Urinary bladder (tissue), 4 donors: ENCODE results near the gene HAUS8. TPM values are rescaled to one million over a fixed set of nuclear protein-coding genes. Genes with fewer than 3 reads are reported as not detected.
A peak's percentile ranks its signal among the peaks of the same experiment; 100 is the strongest.

Source experiments
- DNase-seq: peaks from one replicate; pipeline ENCODE4 v3.0.0-alpha.2; 2015; ENCODE audit errors: extremely low spot score
- H3K27ac ChIP-seq: one replicate; pipeline ENCODE4 v1.5.1; 2013; ENCODE audit warnings: low read depth, mild to moderate bottlenecking, moderate library complexity
- H3K36me3 ChIP-seq: one replicate; pipeline ENCODE4 v1.6.1; 2013; ENCODE audit warnings: mild to moderate bottlenecking, moderate library complexity; ENCODE audit not compliant: insufficient read depth
- H3K4me1 ChIP-seq: one replicate; pipeline ENCODE4 v1.6.1; 2013; ENCODE audit warnings: mild to moderate bottlenecking, moderate library complexity; ENCODE audit not compliant: insufficient read depth
- H3K4me3 ChIP-seq: one replicate; pipeline ENCODE4 v1.5.1; 2013; ENCODE audit warnings: low read depth, low read length
- WGBS: extraction: QIAGEN DNeasy Blood & Tissue Kit; methylation state at CpG from one replicate; pipeline ENCODE4 v1.1.7; 2013; 5-methylcytosine and 5-hydroxymethylcytosine counted together
- polyA plus RNA-seq: library from polyadenylated mRNA; stranded (reverse); fragments of 200-250 nt; gene quantifications from one replicate; pipeline ENCODE4 v1.2.3, GENCODE V29; 2013
- total RNA-seq: library from RNA; depleted of rRNA; stranded (reverse); fragments of >200 nt; gene quantifications from one replicate; pipeline ENCODE4 v1.2.3, GENCODE V29; 2014
- donor health status: healthy with polysubstance abuse.
- donor health status: healthy.

Gene HAUS8
- total and polyA plus RNA-seq, 2 donors, result 2.3 to 6.0 TPM

DNA sequence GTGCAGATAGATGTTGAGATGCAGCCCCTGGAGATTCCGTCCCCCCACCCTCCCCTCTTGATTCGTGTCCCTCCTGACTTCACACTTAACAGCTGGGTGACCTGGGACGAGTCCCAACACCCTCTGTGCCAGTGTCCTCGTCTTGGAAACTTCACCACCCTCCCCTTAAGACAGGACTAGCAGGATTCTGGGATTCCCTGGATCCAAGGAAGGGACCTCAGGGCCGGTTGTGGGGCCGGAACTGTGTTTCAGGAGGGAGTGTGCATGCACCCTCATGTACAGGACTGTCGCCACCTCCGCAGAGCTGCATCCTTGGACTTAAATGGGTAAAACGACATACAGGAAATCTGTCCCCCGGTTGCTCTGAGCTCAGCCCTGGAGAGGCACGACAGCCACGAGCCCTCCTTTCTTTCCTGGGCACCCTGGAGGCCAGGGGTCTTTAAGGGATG, 1.3 kb upstream of the HAUS8 start:
- Histone ChIP-seq H3K4me1 (no peaks in the 10 kb centered on the region), H3K27ac (no peak overlapping the region), H3K4me3 (peak overlapping the region; percentile 74), H3K36me3 (no peaks in the 10 kb centered on the region)
- DNase-seq, result no peak
- WGBS, result 2% methylated on average over 12 of the region's 12 CpGs

DNA sequence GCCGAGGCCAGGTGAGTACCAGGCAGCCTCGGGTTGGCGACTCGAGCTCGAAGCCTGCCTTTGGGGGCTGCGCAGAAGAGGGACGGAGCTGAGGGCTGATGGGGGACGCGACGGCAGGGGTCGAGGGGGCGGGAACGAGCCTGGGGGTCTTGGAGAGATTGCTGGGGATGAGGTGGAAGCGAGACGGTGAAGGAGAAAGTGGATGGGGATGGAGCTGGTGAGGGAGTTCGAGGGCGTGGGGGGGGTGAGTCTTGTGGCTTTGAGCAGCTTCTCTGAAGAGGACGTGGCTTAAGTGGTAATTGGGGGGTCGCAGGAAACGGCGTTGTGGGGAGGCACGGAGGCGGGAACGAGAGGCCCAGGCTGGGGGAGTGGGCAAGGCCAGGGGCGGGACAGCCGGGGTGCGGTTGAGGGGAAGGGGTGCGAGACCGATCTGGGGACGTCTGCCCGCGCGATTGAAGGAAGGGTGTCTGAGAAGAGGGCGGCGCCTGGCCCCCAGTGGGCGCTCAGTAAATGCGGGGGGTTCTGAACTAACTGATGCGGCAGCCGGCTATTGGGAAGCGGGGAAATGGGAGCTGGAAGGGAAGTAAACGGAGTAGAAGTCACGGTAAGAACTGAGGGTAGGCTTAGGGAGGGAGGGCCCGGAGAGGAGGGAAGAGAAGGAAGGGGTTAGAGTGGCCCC, 751 bp upstream of the HAUS8 start:
- DNase-seq, result no peak
- peak overlapping the region; percentile 90 for H3K27ac ChIP-seq
- under 1% methylated on average over 43 of the region's 43 CpGs for WGBS
- peak overlapping the region; percentile 74 for H3K4me3 ChIP-seq
- no peaks in the 10 kb centered on the region for H3K36me3 ChIP-seq
- H3K4me1 ChIP-seq, result no peaks in the 10 kb centered on the region

DNA sequence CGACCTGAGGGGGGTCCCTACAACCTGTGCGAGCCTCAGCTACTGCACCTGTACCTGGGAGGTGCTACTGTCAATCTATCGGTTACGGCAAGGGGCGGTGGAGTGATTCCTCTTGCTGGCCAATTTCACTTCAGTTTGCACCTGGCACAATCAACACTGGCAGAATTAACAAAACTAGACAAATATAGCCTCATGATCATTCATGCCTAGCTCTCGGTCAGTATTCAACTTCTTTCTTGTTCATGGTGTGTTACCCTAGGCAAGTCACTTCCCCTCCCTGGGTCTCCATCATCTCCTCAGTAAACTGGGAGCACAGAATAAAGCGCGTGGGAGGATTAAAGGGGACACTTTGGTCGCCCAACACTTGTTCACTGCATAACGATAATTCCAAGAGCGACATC, 618 bp downstream of the HAUS8 start:
- no peak for DNase-seq
- peak overlapping the region; percentile 53 for H3K4me3 ChIP-seq
- no peaks in the 10 kb centered on the region for H3K4me1 ChIP-seq
- WGBS, result 6% methylated on average over 11 of the region's 11 CpGs
- no peak overlapping the region for H3K27ac ChIP-seq
- H3K36me3 ChIP-seq, result no peaks in the 10 kb centered on the region

DNA sequence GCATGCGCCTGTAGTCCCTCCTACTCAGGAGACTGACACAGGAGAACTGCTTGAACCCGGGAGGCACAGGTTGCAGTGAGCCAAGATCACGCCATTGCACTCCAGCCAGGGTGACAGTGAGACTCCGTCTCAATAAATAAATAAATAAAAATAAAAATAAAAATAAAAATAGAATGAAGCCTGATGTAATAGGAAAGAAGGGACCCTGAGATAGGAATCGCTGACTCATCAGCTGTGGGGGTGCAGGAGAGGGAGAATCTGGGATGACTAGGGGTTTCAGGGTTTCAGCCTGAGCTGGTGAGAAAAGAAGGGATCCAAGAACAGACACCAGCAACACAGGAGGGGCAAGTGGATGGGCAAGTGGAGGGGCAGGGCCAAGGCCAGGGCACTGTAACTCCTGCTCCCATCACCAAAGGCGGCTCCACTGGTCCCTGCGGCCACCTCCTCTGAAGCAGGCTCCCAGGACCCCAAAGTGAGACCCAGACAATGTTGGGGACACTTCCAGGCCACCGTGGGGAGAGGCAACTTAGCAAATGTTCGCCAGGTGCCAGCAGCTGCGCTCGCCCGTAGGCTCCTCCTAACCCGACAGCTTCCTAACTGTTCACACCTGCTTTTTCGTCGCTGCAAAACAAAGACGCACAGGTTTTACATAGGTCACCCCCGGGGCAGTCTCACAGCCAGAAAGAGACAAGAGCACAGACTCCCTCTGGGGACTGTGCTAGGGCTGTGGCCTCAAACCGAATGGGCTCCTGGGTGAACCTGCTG, 1.2 kb downstream of the HAUS8 start:
- WGBS, result 42% methylated on average over 18 of the region's 18 CpGs
- Histone ChIP-seq H3K27ac (no peak overlapping the region), H3K4me3 (peak overlapping the region; percentile 53), H3K4me1 (no peaks in the 10 kb centered on the region), H3K36me3 (no peaks in the 10 kb centered on the region)
- no peak for DNase-seq

DNA sequence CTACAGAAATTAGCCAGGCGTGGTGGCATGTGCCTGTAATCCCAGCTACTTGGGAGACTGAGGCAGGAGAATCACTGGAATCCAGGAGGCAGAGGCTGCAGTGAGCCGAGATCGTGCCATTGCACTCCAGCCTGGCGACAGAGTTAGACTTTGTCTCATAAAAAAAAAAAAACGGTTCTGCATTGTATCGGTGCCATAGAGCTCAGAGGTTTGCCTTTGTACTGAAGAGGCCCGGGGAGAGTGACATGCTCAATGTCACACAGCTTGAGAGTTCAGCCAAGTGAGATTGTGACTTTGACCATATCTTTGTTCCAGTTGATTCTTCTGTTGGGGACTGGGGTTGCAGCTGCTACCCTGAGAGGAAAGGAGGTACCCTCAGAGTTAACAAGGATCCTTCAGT, 4.3 kb downstream of the HAUS8 start:
- WGBS, result 91% methylated on average over 7 of the region's 7 CpGs
- no peak overlapping the region for H3K27ac ChIP-seq
- DNase-seq, result no peak
- no peaks in the 10 kb centered on the region for H3K4me1 ChIP-seq
- no peak overlapping the region for H3K4me3 ChIP-seq
- no peaks in the 10 kb centered on the region for H3K36me3 ChIP-seq

DNA sequence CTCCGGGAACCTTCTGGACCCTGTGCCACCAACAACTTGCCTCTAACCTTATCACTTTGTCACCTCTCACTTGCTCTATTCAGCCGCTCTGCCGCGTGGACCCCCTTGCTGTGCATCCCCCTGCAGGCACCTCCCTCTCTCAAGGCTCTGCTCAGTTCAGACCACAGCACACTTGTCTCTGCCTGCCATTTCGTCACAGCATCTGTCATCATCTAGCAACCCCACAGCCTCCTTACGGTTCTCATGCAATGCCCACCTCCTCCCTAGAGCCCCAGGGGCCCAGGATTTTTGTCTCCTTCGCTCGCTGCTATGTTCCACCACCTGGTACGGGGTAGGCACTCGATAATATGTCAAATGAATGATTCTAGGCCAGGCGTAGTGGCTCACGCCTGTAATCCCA, 4.8 kb downstream of the HAUS8 start:
- WGBS, result 91% methylated on average over 12 of the region's 12 CpGs
- no peaks in the 10 kb centered on the region for H3K36me3 ChIP-seq
- no peak overlapping the region for H3K4me3 ChIP-seq
- H3K4me1 ChIP-seq, result no peaks in the 10 kb centered on the region
- no peak overlapping the region for H3K27ac ChIP-seq
- DNase-seq, result no peak

DNA sequence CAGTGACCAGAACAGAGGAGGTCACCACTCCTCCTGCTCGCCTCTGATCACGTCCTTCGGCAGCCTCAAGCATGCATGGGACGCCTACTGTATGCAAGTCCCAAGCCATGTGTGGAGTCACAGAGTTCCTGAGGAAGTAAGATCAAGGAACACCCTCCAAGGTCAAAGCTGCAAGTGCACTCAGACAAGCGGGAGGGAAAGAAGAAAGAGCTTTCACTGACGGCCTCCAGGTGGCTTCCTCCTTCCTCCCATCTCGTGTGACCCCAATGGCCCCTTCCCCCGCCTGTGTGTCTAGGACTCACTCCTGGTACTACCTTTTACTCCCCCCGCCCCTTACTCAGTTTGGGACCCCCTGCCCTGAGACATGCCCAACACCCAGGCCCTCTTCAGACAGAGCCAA, 6.1 kb downstream of the HAUS8 start:
- Histone ChIP-seq H3K4me1 (no peaks in the 10 kb centered on the region), H3K4me3 (no peak overlapping the region), H3K36me3 (no peaks in the 10 kb centered on the region), H3K27ac (no peak overlapping the region)
- 85% methylated on average over 9 of the region's 9 CpGs for WGBS
- DNase-seq, result no peak

DNA sequence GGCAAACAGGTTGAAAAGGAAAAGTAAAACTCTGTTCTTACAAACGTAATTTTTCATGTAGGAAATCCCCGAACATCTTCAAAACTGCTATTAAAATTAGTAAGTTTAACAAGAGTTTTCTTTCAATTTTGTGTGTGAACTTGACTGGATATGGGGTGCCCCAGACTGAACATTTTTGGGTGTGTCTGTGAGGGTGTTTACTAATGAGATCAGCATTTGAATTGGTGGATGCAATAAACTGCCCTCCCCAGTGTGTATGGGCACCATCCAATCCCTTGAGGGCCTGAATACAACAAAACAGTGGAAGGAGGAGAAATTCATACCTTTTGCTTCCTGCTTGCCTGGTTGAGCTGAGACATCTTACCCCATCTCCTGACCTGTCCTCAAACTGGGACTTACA, 11.8 kb downstream of the HAUS8 start:
- Histone ChIP-seq H3K27ac (no peak overlapping the region), H3K4me3 (no peak overlapping the region), H3K4me1 (no peaks in the 10 kb centered on the region), H3K36me3 (no peaks in the 10 kb centered on the region)
- WGBS, result 96% methylated on average over 2 of the region's 2 CpGs
- no peak for DNase-seq

DNA sequence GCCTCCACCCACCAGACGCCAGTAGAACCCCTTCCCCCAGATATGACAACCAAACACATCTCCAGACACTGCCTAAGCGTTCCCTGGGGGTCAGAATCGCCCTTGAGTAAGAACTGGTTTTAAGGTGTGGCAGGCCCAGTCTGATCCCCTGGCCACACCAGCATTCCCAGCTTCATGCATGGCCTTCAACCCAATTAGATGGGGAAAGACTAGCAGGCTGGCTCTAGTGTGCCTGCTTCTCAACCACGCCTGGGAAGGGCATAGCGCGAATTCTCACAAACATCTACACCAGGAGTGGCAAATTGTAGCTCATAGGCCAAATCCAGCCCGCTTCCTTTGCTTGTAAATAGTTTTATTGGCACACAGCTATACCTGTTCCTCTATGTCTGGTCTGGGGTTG, 13.6 kb downstream of the HAUS8 start:
- H3K27ac ChIP-seq, result no peak overlapping the region
- H3K4me3 ChIP-seq, result no peak overlapping the region
- no peaks in the 10 kb centered on the region for H3K4me1 ChIP-seq
- 88% methylated on average over 7 of the region's 7 CpGs for WGBS
- H3K36me3 ChIP-seq, result no peaks in the 10 kb centered on the region
- no peak for DNase-seq

DNA sequence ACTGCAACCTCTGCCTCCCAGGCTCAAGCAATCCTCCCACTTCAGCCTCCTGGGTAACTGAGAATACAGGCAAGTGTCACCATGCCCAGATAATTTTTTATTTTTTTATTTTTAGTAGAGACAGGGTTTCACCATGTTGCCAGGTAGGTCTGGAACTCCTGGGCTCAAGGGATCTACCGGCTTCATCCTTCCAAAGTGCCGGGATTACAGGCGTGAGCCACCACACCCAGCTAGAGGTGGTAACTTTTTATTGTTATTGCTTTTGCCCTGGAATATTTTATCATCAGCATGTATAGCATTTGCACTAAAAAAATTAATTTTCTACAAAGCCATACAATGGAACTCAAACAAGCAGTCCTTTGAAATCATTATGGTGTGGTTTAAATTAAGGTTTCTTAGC, 14.0 kb downstream of the HAUS8 start:
- Histone ChIP-seq H3K4me3 (no peak overlapping the region), H3K4me1 (no peaks in the 10 kb centered on the region), H3K36me3 (no peaks in the 10 kb centered on the region), H3K27ac (no peak overlapping the region)
- 94% methylated on average over 3 of the region's 3 CpGs for WGBS
- DNase-seq, result no peak

DNA sequence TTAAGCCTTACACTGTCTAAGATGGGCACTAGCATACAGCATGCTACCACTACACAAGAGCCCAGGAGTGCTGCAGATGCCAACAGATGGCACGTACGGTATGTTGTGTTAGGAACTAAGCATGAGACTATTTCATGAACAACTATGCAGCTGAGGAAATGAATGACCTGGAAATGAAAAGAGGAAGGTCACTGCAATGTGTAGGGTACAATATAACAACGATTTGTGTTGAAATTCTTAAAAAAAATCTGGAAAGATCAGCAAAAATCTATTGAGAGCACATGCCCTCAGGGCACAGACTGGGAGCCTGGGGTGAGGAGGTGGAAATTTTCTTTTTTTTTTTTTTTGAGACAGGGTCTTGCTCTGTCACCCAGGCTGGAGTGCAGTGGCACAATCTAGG, 14.4 kb downstream of the HAUS8 start:
- H3K36me3 ChIP-seq, result no peaks in the 10 kb centered on the region
- no peak for DNase-seq
- no peaks in the 10 kb centered on the region for H3K4me1 ChIP-seq
- H3K27ac ChIP-seq, result no peak overlapping the region
- no peak overlapping the region for H3K4me3 ChIP-seq
- 94% methylated on average over 3 of the region's 3 CpGs for WGBS

DNA sequence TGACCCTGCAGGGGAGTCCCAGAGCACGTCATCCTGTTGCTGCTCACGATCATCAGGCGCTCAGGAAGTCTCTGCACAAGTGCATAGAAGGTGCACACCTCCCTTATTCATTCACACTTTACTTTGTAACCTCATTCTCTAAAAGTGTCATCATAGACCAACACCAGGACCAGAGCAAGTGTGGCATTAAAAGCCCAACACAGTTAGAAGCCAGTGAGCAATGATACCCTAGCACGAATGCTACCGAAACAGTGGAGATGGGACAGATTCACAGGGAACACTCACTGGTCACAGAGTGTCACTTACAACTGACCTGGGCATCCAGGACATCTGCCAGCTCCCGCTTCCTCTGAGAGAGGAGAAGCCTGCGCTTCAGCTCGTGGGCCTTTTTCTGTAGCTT, 17.0 kb downstream of the HAUS8 start:
- Histone ChIP-seq H3K27ac (no peak overlapping the region), H3K4me1 (no peaks in the 10 kb centered on the region), H3K36me3 (no peaks in the 10 kb centered on the region), H3K4me3 (no peak overlapping the region)
- no peak for DNase-seq
- 98% methylated on average over 8 of the region's 8 CpGs for WGBS

DNA sequence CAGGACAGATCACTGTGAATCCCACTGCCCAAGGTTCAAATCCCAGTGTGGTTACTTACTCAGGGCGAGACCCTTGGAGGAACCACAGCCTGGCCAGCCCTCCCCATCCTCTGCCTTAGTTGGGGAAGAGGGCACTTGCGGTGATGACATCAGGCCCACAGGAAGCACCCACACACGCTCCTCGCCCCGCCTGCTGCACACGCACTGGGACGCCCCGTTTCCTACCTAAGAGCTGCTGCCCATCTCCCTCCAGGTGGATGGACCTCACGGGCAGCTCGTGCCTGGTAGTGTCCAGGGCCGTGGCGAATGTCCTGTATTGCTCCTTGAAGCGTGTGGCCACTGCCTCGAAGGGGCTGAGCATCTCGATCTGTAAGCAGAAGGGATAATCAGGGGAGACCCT, 19.6 kb downstream of the HAUS8 start:
- 95% methylated on average over 15 of the region's 15 CpGs for WGBS
- no peak for DNase-seq
- H3K4me1 ChIP-seq, result no peaks in the 10 kb centered on the region
- H3K27ac ChIP-seq, result no peak overlapping the region
- no peaks in the 10 kb centered on the region for H3K36me3 ChIP-seq
- no peak overlapping the region for H3K4me3 ChIP-seq

DNA sequence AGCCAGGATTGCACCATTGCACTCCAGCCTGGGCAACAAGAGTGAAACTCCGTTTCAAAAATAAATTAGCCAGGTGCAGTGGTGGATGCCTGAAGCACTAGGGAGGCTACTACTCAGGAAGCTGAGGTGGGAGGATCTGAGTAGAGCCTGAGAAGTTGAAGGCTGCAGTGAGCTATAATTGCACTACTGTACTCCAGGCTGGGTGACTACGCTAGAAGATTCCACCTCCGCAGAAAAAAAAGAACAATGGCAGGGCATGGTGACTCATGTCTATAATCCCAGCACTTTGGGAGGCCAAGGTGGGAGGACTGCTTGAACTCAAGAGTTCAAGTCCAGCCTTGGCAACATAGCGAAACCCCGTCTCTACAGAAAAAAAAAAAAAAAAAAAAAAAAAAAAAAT, 20.5 kb downstream of the HAUS8 start:
- WGBS, result 93% methylated on average over 5 of the region's 5 CpGs
- H3K27ac ChIP-seq, result no peak overlapping the region
- H3K36me3 ChIP-seq, result no peaks in the 10 kb centered on the region
- H3K4me3 ChIP-seq, result no peak overlapping the region
- H3K4me1 ChIP-seq, result no peaks in the 10 kb centered on the region
- DNase-seq, result no peak
